DND-41 (cell line): Measurements from ENCODE around the gene SLC29A2.

Source experiments
- ATAC-seq: fragments of 200-7000 bp; cut with Tn5 transposase; 3 replicates; pipeline ENCODE4 v1.9.1; 2021; ENCODE audit warnings: low read depth; ENCODE audit not compliant: insufficient read depth
- DNase-seq: peaks from one replicate; pipeline ENCODE4 v3.0.0-alpha.2; 2020
- H2AFZ ChIP-seq: 2 replicates; pipeline ENCODE4 v1.6.0; 2012; ENCODE audit warnings: low read depth, low read length
- H3K27ac ChIP-seq: 2 replicates; pipeline ENCODE4 v1.5.1; 2012; ENCODE audit warnings: low read length, inconsistent platforms
- H3K27me3 ChIP-seq: fragments of 200-600 bp; sonication (generic); 2 replicates; pipeline ENCODE4 v1.6.0; 2012; ENCODE audit warnings: low read length, mild to moderate bottlenecking, inconsistent platforms; ENCODE audit not compliant: insufficient read depth, poor library complexity
- H3K36me3 ChIP-seq: 2 replicates; pipeline ENCODE4 v1.5.1; 2012; ENCODE audit warnings: low read length, inconsistent platforms; ENCODE audit not compliant: insufficient read depth
- H3K4me1 ChIP-seq: 2 replicates; pipeline ENCODE4 v1.5.1; 2012; ENCODE audit warnings: mild to moderate bottlenecking, low read length; ENCODE audit not compliant: insufficient read depth
- H3K4me2 ChIP-seq: 2 replicates; pipeline ENCODE4 v1.6.0; 2012; ENCODE audit warnings: mild to moderate bottlenecking, moderate library complexity, low read length, inconsistent platforms; ENCODE audit not compliant: insufficient read depth
- H3K4me3 ChIP-seq, 2 experiments: fragments of 200-600 bp in 1 of 2; shearing (Covaris generic) in 1 of 2; 2 replicates each; pipeline ENCODE4 v1.5.1; 2012 to 2016; ENCODE audit warnings: inconsistent platforms in 2 of 2, low read length in 2 of 2, mild to moderate bottlenecking in 2 of 2, low read depth in 1 of 2, moderate library complexity in 1 of 2
- H3K79me2 ChIP-seq: 2 replicates; pipeline ENCODE4 v1.6.0; 2012; ENCODE audit warnings: low read length, inconsistent platforms; ENCODE audit not compliant: insufficient read depth
- H3K9ac ChIP-seq: 2 replicates; pipeline ENCODE4 v1.6.0; 2012; ENCODE audit warnings: low read depth, mild to moderate bottlenecking, inconsistent platforms, low read length, moderate library complexity
- H3K9me3 ChIP-seq: 2 replicates; pipeline ENCODE4 v1.5.1; 2012; ENCODE audit warnings: low read length, moderate library complexity, mild to moderate bottlenecking, inconsistent platforms; ENCODE audit not compliant: insufficient read depth, severe bottlenecking
- H4K20me1 ChIP-seq: 2 replicates; pipeline ENCODE4 v1.6.0; 2012; ENCODE audit warnings: low read length; ENCODE audit not compliant: insufficient read depth
- CTCF ChIP-seq: IDR thresholded peaks from 2 replicates; pipeline ENCODE4 v1.5.1; 2012; ENCODE audit warnings: borderline replicate concordance, low read length, moderate library complexity, mild to moderate bottlenecking; ENCODE audit not compliant: poor library complexity, severe bottlenecking; ENCODE audit errors: extremely low read depth
- EZH2 ChIP-seq: IDR thresholded peaks from 3 replicates; pipeline ENCODE4 v1.6.1; 2012; ENCODE audit warnings: borderline replicate concordance, low read depth, mild to moderate bottlenecking, moderate library complexity, low read length, inconsistent platforms; ENCODE audit not compliant: severe bottlenecking

Gene SLC29A2

DNA sequence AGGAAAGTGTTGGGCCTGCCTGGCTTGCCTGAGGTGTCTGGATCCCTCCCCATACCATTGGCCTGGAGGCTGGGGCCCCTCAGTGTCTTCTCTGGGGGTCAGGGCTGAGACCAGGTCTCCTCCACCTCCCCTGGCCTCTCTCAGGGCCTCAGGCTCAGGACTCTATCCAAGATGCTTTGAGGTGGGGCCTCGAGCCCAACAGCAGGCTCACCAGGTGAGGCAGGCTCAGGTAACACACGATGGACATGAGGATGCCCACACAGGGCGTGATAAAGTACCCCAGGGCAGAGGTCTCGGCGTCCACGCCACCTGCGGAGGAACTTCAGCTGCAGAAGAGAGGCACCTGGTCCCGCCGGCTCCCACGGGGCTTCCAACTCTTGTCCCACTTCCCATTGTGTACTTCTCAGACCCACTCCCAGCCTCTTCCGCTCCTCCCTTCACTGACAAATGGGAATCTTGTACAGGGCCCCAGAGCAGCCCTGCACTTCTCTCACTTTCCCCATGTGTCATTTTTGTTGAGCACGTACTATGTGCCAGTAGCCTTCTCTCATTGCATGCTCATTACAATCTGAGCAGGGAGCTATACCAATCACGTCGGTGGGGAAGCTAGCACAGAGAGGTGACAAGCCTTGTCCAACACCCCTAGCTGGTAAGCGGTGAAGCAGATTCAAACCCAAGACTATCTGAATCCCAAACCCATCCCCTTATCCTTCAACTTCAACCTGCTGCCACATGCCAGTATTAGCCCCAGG lies 3.8 kb downstream of the SLC29A2 start:
- DNase-seq, result no peak
- Histone ChIP-seq H4K20me1 (peaks cover 7% of the 10 kb centered on the region; the same call in 1 of the 2 replicates), H3K4me3 (no peak overlapping the region), H3K36me3 (peaks cover 7% of the 10 kb centered on the region), H3K4me2 (no peak overlapping the region), H2AFZ (no peak overlapping the region), H3K9ac (no peak overlapping the region), H3K4me1 (peaks cover 19% of the 10 kb centered on the region), H3K27ac (no peak overlapping the region), H3K79me2 (no peaks in the 10 kb centered on the region), H3K27me3 (no peaks in the 10 kb centered on the region), H3K9me3 (no peaks in the 10 kb centered on the region)
- no peak for ATAC-seq
- no peak for TF ChIP-seq EZH2
- TF ChIP-seq CTCF, result no peak

GRCh38 chr11:66366844-66367477 lies 4.6 kb downstream of the SLC29A2 start:
- no peaks in the 10 kb centered on the region for H3K79me2 ChIP-seq
- H2AFZ ChIP-seq, result no peak overlapping the region
- no peak overlapping the region for H3K4me3 ChIP-seq
- no peak for DNase-seq
- no peak overlapping the region for H3K27ac ChIP-seq
- H3K36me3 ChIP-seq, result peaks cover 8% of the 10 kb centered on the region
- H3K27me3 ChIP-seq, result no peaks in the 10 kb centered on the region
- no peaks in the 10 kb centered on the region for H3K9me3 ChIP-seq
- H3K4me1 ChIP-seq, result peaks cover 12% of the 10 kb centered on the region
- no peak overlapping the region for H3K9ac ChIP-seq
- no peak for TF ChIP-seq CTCF
- TF ChIP-seq EZH2, result no peak
- H4K20me1 ChIP-seq, result peaks cover 7% of the 10 kb centered on the region; the same call in 1 of the 2 replicates
- H3K4me2 ChIP-seq, result no peak overlapping the region
- no peak for ATAC-seq

- peaks cover 7% of the 10 kb centered on the region; the same call in 1 of the 2 replicates for H4K20me1 ChIP-seq
- ATAC-seq, result no peak
Measured at GRCh38 chr11:66365711-66366619, 5.6 kb downstream of the SLC29A2 start.

More at GRCh38 chr11:66365711-66366619, 5.6 kb downstream of the SLC29A2 start:
- TF ChIP-seq EZH2, result no peak
- no peak for TF ChIP-seq CTCF
- no peak overlapping the region for H3K9ac ChIP-seq
- H3K9me3 ChIP-seq, result no peaks in the 10 kb centered on the region
- H3K36me3 ChIP-seq, result peaks cover 11% of the 10 kb centered on the region
- H3K4me3 ChIP-seq, result no peak overlapping the region
- H3K79me2 ChIP-seq, result no peaks in the 10 kb centered on the region
- no peak for DNase-seq
- no peaks in the 10 kb centered on the region for H3K27me3 ChIP-seq
- no peak overlapping the region for H3K4me2 ChIP-seq
- peaks cover 2% of the 10 kb centered on the region for H3K4me1 ChIP-seq
- H3K27ac ChIP-seq, result no peak overlapping the region
- H2AFZ ChIP-seq, result no peak overlapping the region
